ENCODE data around the gene DCLRE1B. TPM values are rescaled to one million over a fixed set of nuclear protein-coding genes. Genes with fewer than 3 reads are reported as not detected.

DCLRE1B gene
- total and polyA plus RNA-seq, 2 donors (not counting 1 experiment from before 2014, with no cell fraction given), result 1.0 to 4.8 TPM

DNA sequence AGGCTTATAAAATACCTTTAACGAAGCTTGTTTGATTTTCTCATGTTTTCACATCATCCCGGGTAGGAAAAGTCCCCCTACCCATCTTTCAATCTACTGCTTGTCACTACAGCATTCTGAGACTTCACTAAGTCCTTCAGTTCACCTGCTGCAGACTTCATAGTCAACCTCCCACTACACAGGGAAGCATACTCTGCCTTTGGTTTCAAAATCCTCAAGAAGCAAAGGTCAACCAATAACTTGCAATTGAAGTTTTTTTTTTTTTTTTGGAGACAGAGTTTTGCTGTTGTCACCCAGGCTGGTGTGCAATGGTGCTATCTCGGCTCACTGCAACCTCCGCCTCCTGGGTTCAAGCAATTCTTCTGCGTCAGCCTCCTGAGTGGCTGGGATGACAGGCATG lies 28.9 kb upstream of the DCLRE1B start:
- no peak overlapping the region for H3K4me3 Mint-ChIP-seq
- H3K4me1 ChIP-seq (ENCODE audit: control insufficient read depth in 2 of 2, insufficient read depth in 2 of 2, low read length in 2 of 2), result peaks cover 18 to 22% of the 10 kb centered on the region in 2 donors
- ATAC-seq (ENCODE audit: low read depth), result no peak
- no peak overlapping the region for H3K4me2 ChIP-seq (replicated peaks; ENCODE audit: low read depth, low read length, poor library complexity, severe bottlenecking)
- H3K36me3 ChIP-seq (replicated peaks in 1 of 2; ENCODE audit: control extremely low read depth in 1 of 2, control insufficient read depth in 1 of 2, extremely low read depth in 1 of 2, insufficient read depth in 2 of 2, low read length in 1 of 2), result no peaks in the 10 kb centered on the region
- H3K27me3 Mint-ChIP-seq, result no peaks in the 10 kb centered on the region
- H4K20me1 ChIP-seq (ENCODE audit: control insufficient read depth, insufficient read depth, low read length, poor library complexity, severe bottlenecking), result no peaks in the 10 kb centered on the region
- no peaks in the 10 kb centered on the region for H3K27me3 ChIP-seq (replicated peaks in 1 of 4; ENCODE audit: control extremely low read depth in 1 of 4, control insufficient read depth in 3 of 4, insufficient read depth in 4 of 4, low read length in 3 of 4)
- H3K79me2 ChIP-seq (ENCODE audit: control insufficient read depth, insufficient read depth, low read length), result peaks cover 2% of the 10 kb centered on the region
- intact Hi-C loops (cut with micrococcal nuclease), result no loop called here
- H2AFZ ChIP-seq (ENCODE audit: insufficient read depth, low read depth, low read length, poor library complexity, severe bottlenecking), result no peak overlapping the region
- H3K27ac ChIP-seq (ENCODE audit: low read length in 2 of 2), result no peak overlapping the region
- TF ChIP-seq EZH2 (IDR thresholded peaks at IDR 0.05; ENCODE audit: borderline replicate concordance, insufficient read depth, low read depth, low read length, poor library complexity, severe bottlenecking), result no peak
- TF ChIP-seq, protein P1, sequence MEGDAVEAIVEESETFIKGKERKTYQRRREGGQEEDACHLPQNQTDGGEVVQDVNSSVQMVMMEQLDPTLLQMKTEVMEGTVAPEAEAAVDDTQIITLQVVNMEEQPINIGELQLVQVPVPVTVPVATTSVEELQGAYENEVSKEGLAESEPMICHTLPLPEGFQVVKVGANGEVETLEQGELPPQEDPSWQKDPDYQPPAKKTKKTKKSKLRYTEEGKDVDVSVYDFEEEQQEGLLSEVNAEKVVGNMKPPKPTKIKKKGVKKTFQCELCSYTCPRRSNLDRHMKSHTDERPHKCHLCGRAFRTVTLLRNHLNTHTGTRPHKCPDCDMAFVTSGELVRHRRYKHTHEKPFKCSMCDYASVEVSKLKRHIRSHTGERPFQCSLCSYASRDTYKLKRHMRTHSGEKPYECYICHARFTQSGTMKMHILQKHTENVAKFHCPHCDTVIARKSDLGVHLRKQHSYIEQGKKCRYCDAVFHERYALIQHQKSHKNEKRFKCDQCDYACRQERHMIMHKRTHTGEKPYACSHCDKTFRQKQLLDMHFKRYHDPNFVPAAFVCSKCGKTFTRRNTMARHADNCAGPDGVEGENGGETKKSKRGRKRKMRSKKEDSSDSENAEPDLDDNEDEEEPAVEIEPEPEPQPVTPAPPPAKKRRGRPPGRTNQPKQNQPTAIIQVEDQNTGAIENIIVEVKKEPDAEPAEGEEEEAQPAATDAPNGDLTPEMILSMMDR (IDR thresholded peaks at IDR 0.05), result no peak
- H3K9me3 Mint-ChIP-seq (ENCODE audit: insufficient read depth), result no peaks in the 10 kb centered on the region
- no peak overlapping the region for H3K27ac Mint-ChIP-seq
- CTCF ChIA-PET, result interaction anchor here (0.8 to 2.8 kb wide), 8 partner anchors 9 to 41 kb away, joined by 3 to 16 read pairs (median 4); partner anchors contain the start of genes AP4B1 and DCLRE1B
- peaks cover 30% of the 10 kb centered on the region for H3K4me1 Mint-ChIP-seq
- no peak overlapping the region for H3K4me3 ChIP-seq (ENCODE audit: control extremely low read depth in 1 of 5, extremely low read depth in 1 of 5, insufficient read depth in 1 of 5, low read depth in 2 of 5, low read length in 4 of 5)
- 97% methylated on average over 5 of the region's 5 CpGs for WGBS (ENCODE audit: insufficient coverage)
- no peaks in the 10 kb centered on the region for H3K9me3 ChIP-seq (ENCODE audit: control extremely low read depth in 1 of 3, control insufficient read depth in 2 of 3, insufficient read depth in 1 of 3, low read length in 2 of 3)
- H3K9ac ChIP-seq (ENCODE audit: low read length), result no peak overlapping the region
- no peak for DNase-seq
- POLR2A ChIA-PET, result no interaction called here

DNA sequence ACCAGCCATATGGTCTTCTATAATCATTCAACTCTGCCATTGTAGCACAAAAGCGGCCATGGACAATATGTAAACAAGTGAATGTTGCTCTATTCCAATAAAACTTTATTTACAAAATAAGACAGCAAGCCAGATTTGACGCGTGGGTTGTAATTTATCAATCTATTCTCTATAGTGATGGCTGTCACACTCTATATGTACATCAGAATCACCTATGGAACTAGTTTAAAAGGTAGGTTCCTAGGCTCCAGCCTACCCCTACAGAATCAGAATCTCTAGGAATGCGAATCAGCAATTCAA lies 25.4 kb upstream of the DCLRE1B start:
- no peaks in the 10 kb centered on the region for H3K9me3 Mint-ChIP-seq (ENCODE audit: insufficient read depth)
- intact Hi-C loops (cut with micrococcal nuclease), result no loop called here
- H3K4me1 Mint-ChIP-seq, result peaks cover 8% of the 10 kb centered on the region
- ChIA-PET POLR2A (no interaction called here), CTCF (no interaction called here)
- H3K4me3 ChIP-seq (ENCODE audit: control extremely low read depth in 1 of 5, extremely low read depth in 1 of 5, insufficient read depth in 1 of 5, low read depth in 2 of 5, low read length in 4 of 5), result no peak overlapping the region
- ATAC-seq (ENCODE audit: low read depth), result no peak
- no peaks in the 10 kb centered on the region for H4K20me1 ChIP-seq (ENCODE audit: control insufficient read depth, insufficient read depth, low read length, poor library complexity, severe bottlenecking)
- TF ChIP-seq, protein P1 (IDR thresholded peaks at IDR 0.05), result no peak
- TF ChIP-seq EZH2 (IDR thresholded peaks at IDR 0.05; ENCODE audit: borderline replicate concordance, insufficient read depth, low read depth, low read length, poor library complexity, severe bottlenecking), result no peak
- no peak for DNase-seq
- H3K27ac ChIP-seq (ENCODE audit: low read length in 2 of 2), result no peak overlapping the region
- H3K27ac Mint-ChIP-seq, result no peak overlapping the region
- H2AFZ ChIP-seq (ENCODE audit: insufficient read depth, low read depth, low read length, poor library complexity, severe bottlenecking), result no peak overlapping the region
- H3K4me2 ChIP-seq (replicated peaks; ENCODE audit: low read depth, low read length, poor library complexity, severe bottlenecking), result no peak overlapping the region
- no peaks in the 10 kb centered on the region for H3K9me3 ChIP-seq (ENCODE audit: control extremely low read depth in 1 of 3, control insufficient read depth in 2 of 3, insufficient read depth in 1 of 3, low read length in 2 of 3)
- H3K4me1 ChIP-seq (ENCODE audit: control insufficient read depth in 2 of 2, insufficient read depth in 2 of 2, low read length in 2 of 2), result peaks cover 0 to 3% of the 10 kb centered on the region in 2 donors
- WGBS (ENCODE audit: insufficient coverage), result 100% methylated on average over 2 of the region's 4 CpGs
- no peaks in the 10 kb centered on the region for H3K79me2 ChIP-seq (ENCODE audit: control insufficient read depth, insufficient read depth, low read length)
- H3K36me3 ChIP-seq (replicated peaks in 1 of 2; ENCODE audit: control extremely low read depth in 1 of 2, control insufficient read depth in 1 of 2, extremely low read depth in 1 of 2, insufficient read depth in 2 of 2, low read length in 1 of 2), result peaks cover 0 to 2% of the 10 kb centered on the region in 2 experiments
- no peaks in the 10 kb centered on the region for H3K27me3 Mint-ChIP-seq
- no peaks in the 10 kb centered on the region for H3K27me3 ChIP-seq (replicated peaks in 1 of 4; ENCODE audit: control extremely low read depth in 1 of 4, control insufficient read depth in 3 of 4, insufficient read depth in 4 of 4, low read length in 3 of 4)
- H3K4me3 Mint-ChIP-seq, result no peak overlapping the region
- H3K9ac ChIP-seq (ENCODE audit: low read length), result no peak overlapping the region

Data from B cell (primary cell).